ENCODE results near the gene HCFC1. TPM values are rescaled to one million over a fixed set of nuclear protein-coding genes. Genes with fewer than 3 reads are reported as not detected.

HCFC1 gene
- polyA plus RNA-seq, 3 donors, result 1.9 to 21.8 (median 3.8) TPM

DNA sequence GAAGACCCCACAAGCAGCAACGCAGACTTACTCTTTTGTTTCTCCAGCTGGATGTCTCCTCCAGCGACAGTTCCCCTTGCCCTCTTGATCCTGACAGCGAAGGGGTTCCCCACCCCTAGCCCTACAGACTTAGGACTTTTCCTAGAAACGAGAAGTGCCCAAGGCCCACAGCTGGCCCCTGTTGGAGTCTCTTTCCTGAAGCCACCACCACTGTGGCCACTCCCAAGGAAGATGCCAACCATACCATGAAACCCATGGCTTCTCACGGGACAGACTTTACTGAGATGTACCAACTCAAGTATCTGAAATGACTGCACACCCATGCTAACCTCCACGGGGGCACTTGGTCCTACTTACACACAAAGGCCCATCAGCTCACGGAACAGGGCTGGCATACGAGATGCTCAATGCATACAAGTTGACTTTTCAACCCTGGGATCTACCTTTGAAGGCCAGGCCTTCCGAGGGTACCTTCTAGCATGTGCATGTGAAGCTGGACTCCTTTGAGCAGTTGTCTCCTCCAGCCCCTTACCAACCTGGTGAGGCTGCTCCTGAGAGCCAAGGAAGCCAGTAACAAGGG is 49.0 kb upstream of the HCFC1 start:
- Histone ChIP-seq H3K4me3 (replicated peaks in 1 of 3; ENCODE audit: low read depth in 2 of 3, low read length in 3 of 3) (peak overlapping the region; percentile 43 to 74 (median 59)), H4K20me1 (ENCODE audit: insufficient read depth, low read length) (peaks cover 45% of the 10 kb centered on the region), H3K36me3 (replicated peaks in 1 of 2; ENCODE audit: control insufficient read depth in 1 of 2, insufficient read depth in 2 of 2, low read length in 2 of 2) (peaks cover 25 to 26% of the 10 kb centered on the region in 2 donors), H3K4me1 (ENCODE audit: control insufficient read depth in 1 of 2, insufficient read depth in 2 of 2, low read length in 2 of 2) (peaks cover 28 to 33% of the 10 kb centered on the region in 2 donors), H3K4me2 (replicated peaks; ENCODE audit: extremely low read depth, low read length, poor library complexity, severe bottlenecking) (peak overlapping the region; percentile 75), H3K9me3 (replicated peaks in 1 of 2; ENCODE audit: control insufficient read depth in 1 of 2, insufficient read depth in 1 of 2, low read length in 2 of 2) (peaks cover 0 to 5% of the 10 kb centered on the region in 2 donors), H3K27me3 (ENCODE audit: control insufficient read depth in 2 of 2, insufficient read depth in 2 of 2, low read length in 2 of 2) (peaks cover 0 to 2% of the 10 kb centered on the region in 2 donors), H3K9ac (ENCODE audit: insufficient read depth, low read length, poor library complexity, severe bottlenecking) (peak overlapping the region; percentile 96), H2AFZ (ENCODE audit: insufficient read depth, low read depth, low read length, poor library complexity, severe bottlenecking) (no peak overlapping the region), H3K79me2 (ENCODE audit: insufficient read depth, low read length) (peaks cover 45% of the 10 kb centered on the region), H3K27ac (ENCODE audit: low read depth in 1 of 2, low read length in 2 of 2) (peak overlapping the region; percentile 97 to 99)
- intact Hi-C loops (cut with micrococcal nuclease), result loop anchor here in 1 of 2 donors (1.0 kb wide), 1 partner anchor 20 kb away; no protein-coding TSS in a partner anchor
- Mint-ChIP-seq H3K4me1 (peaks cover 32% of the 10 kb centered on the region), H3K4me3 (peak overlapping the region; percentile 84 to 92), H3K9me3 (peaks cover 0 to 7% (median 0%) of the 10 kb centered on the region in 7 donors), H3K27me3 (ENCODE audit: low read depth in 3 of 3) (peaks cover 0 to 52% (median 0%) of the 10 kb centered on the region in 3 donors), H3K27ac (peak overlapping the region; percentile 95 to 99 (median 98)), H3K36me3 (peaks cover 15 to 24% of the 10 kb centered on the region in 2 donors)
- TF ChIP-seq CTCF (IDR thresholded peaks at IDR 0.05), result no peak
- 41% methylated on average over 3 of the region's 9 CpGs for WGBS (ENCODE audit: insufficient coverage)
- DNase-seq, result peak; percentile 62 to 78 (median 69)

DNA sequence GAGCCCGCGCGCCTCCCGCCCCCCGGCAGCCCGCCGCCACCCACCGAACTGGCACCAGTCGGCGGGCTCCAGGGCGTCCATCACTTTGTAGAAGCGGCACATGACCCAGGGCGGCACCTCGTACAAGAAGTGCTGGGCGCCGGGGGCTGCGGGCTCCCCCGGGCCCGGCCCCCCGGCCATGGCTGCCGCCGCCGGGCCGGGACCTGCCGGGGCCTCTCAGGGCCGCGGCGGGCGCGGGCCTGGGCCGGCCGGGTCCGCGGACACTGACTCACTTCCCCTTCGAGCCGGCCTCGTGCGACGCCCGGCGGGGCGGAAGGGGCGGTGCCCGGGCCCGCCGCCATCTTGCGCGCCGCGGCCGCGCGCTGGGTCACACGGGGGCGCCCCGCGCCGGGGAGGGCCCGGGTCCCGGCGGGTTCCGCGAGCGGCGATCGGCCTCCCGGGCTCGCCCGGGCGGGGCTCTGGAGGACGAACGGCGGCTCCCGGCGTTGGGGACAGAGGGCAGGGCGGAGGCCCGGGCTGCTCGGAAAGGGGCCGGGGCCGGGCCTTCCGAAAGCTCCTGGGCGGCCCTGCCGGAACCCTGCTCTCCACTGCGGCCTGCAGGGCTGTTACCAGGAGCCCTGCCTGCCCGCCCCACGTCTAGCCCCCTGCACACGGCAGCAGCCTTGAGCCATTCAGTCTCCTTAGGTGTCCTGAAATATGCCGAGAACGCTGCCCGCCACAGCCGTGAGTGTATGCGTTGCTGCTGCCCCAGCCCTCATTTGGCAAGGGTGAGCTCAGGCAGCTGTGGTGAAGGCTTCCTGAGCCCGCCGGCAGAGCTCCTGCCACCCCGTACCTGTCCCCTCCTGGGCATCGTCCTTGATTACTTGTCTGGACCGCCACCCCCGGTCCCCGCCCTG is 48.3 kb upstream of the HCFC1 start, which contains the start of gene IRAK1:
TSS of gene IRAK1 (minus strand) at position 270 of the 896 bp plus-strand sequence. CDS start at position 180, 90 bp downstream.
- Mint-ChIP-seq H3K4me1 (peaks cover 32% of the 10 kb centered on the region), H3K27ac (peak within 1 kb of the TSS; percentile 95 to 99 (median 98)), H3K27me3 (ENCODE audit: low read depth in 3 of 3) (peaks cover 0 to 48% (median 0%) of the 10 kb centered on the region in 3 donors), H3K4me3 (peak within 1 kb of the TSS; percentile 92 to 94), H3K36me3 (peaks cover 20 to 31% of the 10 kb centered on the region in 2 donors), H3K9me3 (peaks cover 0 to 7% (median 0%) of the 10 kb centered on the region in 7 donors)
- Histone ChIP-seq H3K9ac (ENCODE audit: insufficient read depth, low read length, poor library complexity, severe bottlenecking) (peak within 1 kb of the TSS; percentile 96), H3K36me3 (replicated peaks in 1 of 2; ENCODE audit: control insufficient read depth in 1 of 2, insufficient read depth in 2 of 2, low read length in 2 of 2) (peaks cover 32% of the 10 kb centered on the region in 2 donors), H2AFZ (ENCODE audit: insufficient read depth, low read depth, low read length, poor library complexity, severe bottlenecking) (no peak within 1 kb of the TSS), H3K4me1 (ENCODE audit: control insufficient read depth in 1 of 2, insufficient read depth in 2 of 2, low read length in 2 of 2) (peaks cover 28 to 33% of the 10 kb centered on the region in 2 donors), H3K27me3 (ENCODE audit: control insufficient read depth in 2 of 2, insufficient read depth in 2 of 2, low read length in 2 of 2) (peaks cover 0 to 2% of the 10 kb centered on the region in 2 donors), H3K79me2 (ENCODE audit: insufficient read depth, low read length) (peaks cover 47% of the 10 kb centered on the region), H3K4me2 (replicated peaks; ENCODE audit: extremely low read depth, low read length, poor library complexity, severe bottlenecking) (peak within 1 kb of the TSS; percentile 83), H3K4me3 (replicated peaks in 1 of 3; ENCODE audit: low read depth in 2 of 3, low read length in 3 of 3) (peak within 1 kb of the TSS; percentile 61 to 79 (median 69)), H3K9me3 (replicated peaks in 1 of 2; ENCODE audit: control insufficient read depth in 1 of 2, insufficient read depth in 1 of 2, low read length in 2 of 2) (peaks cover 0 to 5% of the 10 kb centered on the region in 2 donors), H4K20me1 (ENCODE audit: insufficient read depth, low read length) (peaks cover 47% of the 10 kb centered on the region), H3K27ac (ENCODE audit: low read depth in 1 of 2, low read length in 2 of 2) (peak within 1 kb of the TSS; percentile 97 to 99)
- intact Hi-C loops (cut with micrococcal nuclease), result loop anchor here in 1 of 2 donors (1.0 to 10.0 kb wide), 2 partner anchors 20 to 75 kb away; partner anchors contain the start of gene MECP2
- no peak for TF ChIP-seq CTCF (IDR thresholded peaks at IDR 0.05)
- 0% methylated on average over 71 of the region's 99 CpGs for whole genome bisulfite sequencing (ENCODE audit: insufficient coverage)
- peak; percentile 63 to 78 (median 63) for DNase-seq

Measured in CD14-positive monocyte (primary cell).